K562 (cell line): ENCODE measurements around the gene TMCC1. TPM values are rescaled to one million over a fixed set of nuclear protein-coding genes. Genes with fewer than 3 reads are reported as not detected.

ENCODE experiments used
- ATAC-seq: fragments of 200-7000 bp; cut with Tn5 transposase; 3 replicates; pipeline ENCODE4 v1.9.1; 2020; ENCODE audit warnings: moderate library complexity
- BruUV-seq: library from RNA; stranded (reverse); fragments of 400-500 nt; replicated peaks from 2 replicates; lab custom pipeline; 2021; lab: Mats Ljungman, UMichigan
- CTCF ChIA-PET: fragments of 300-600 bp; formaldehyde crosslinking; extraction: SDS; loops from one replicate; lab custom pipeline; 2021; ENCODE audit warnings: low intra/inter-chr PET ratio; lab: Yijun Ruan, JAX
- POLR2A ChIA-PET: fragments of 300-600, 350-650 bp; sonication (Branson Sonifier 250); formaldehyde crosslinking; extraction: SDS; loops from one replicate; lab custom pipeline; 2021; ENCODE audit warnings: antibody characterized with exemption, inconsistent platforms; lab: Yijun Ruan, JAX
- DNase-seq, 4 experiments: peaks; one replicate each; pipeline versions ENCODE4 v3.0.0 to v3.0.0-alpha.2; 2011 to 2018; ENCODE audit warnings: low spot score in 3 of 4, mixed read lengths in 3 of 4; ENCODE audit errors: extremely low read depth in 1 of 4
- FAIRE-seq: peaks from 2 replicates; lab custom pipeline; 2011; peaks lifted over from hg19 to GRCh38; lab: Jason Lieb, UNC
- H2AFZ ChIP-seq: 2 replicates; pipeline ENCODE4 v1.6.0; 2011; ENCODE audit warnings: low read depth, low read length, control low read depth, inconsistent platforms
- H3K27ac ChIP-seq: fragments of 200-600 bp; 3 replicates; pipeline ENCODE4 v1.8.0; 2011; ENCODE audit warnings: low read depth, mild to moderate bottlenecking, control low read depth, inconsistent platforms, low read length, moderate library complexity, mixed read lengths; ENCODE audit errors: extremely low read depth
- H3K27me3 ChIP-seq, 2 experiments: fragments of 300-600 bp in 1 of 2; 2 replicates in 1 of 2; 3 replicates in 1 of 2; pipeline versions ENCODE4 v1.6.0 to v1.8.0; 2011; ENCODE audit warnings: inconsistent platforms in 2 of 2, low read length in 2 of 2, mild to moderate bottlenecking in 1 of 2, mixed read lengths in 1 of 2, moderate library complexity in 1 of 2; ENCODE audit not compliant: control insufficient read depth in 2 of 2, insufficient read depth in 2 of 2
- H3K36me3 ChIP-seq: fragments of 300-600 bp; 3 replicates; pipeline ENCODE4 v1.8.0; 2011; ENCODE audit warnings: mild to moderate bottlenecking, low read length, inconsistent platforms; ENCODE audit not compliant: control insufficient read depth, insufficient read depth
- H3K4me1 ChIP-seq, 2 experiments: fragments of 200-600 bp in 1 of 2; replicated peaks in 1 of 2; 2 replicates in 1 of 2; 3 replicates in 1 of 2; pipeline versions ENCODE4 v1.5.1 to v1.8.0; 2011; ENCODE audit warnings: inconsistent platforms in 2 of 2, low read length in 2 of 2, mild to moderate bottlenecking in 1 of 2, mixed read lengths in 1 of 2, moderate library complexity in 1 of 2; ENCODE audit not compliant: control insufficient read depth in 2 of 2, insufficient read depth in 2 of 2
- H3K4me2 ChIP-seq: 2 replicates; pipeline ENCODE4 v1.6.1; 2011; ENCODE audit warnings: low read length, control low read depth, inconsistent platforms, mixed read lengths; ENCODE audit not compliant: insufficient read depth
- H3K4me3 ChIP-seq: fragments of 200-600 bp; sonication (generic), shearing (Covaris generic); 2 replicates; pipeline ENCODE4 v1.5.1; 2016; ENCODE audit warnings: control low read depth, inconsistent platforms
- H3K79me2 ChIP-seq: fragments of 200-600 bp; 3 replicates; pipeline ENCODE4 v1.8.0; 2011; ENCODE audit warnings: low read length, inconsistent platforms; ENCODE audit not compliant: control insufficient read depth, insufficient read depth
- H3K9ac ChIP-seq, 2 experiments: 2 replicates each; pipeline versions ENCODE4 v1.6.0 to v1.6.1; 2011; ENCODE audit warnings: low read depth in 2 of 2, low read length in 2 of 2, control low read depth in 1 of 2, inconsistent platforms in 1 of 2, mild to moderate bottlenecking in 1 of 2, mixed read lengths in 1 of 2; ENCODE audit not compliant: insufficient read depth in 1 of 2
- H3K9me1 ChIP-seq: one replicate; pipeline ENCODE4 v1.6.0; 2011; ENCODE audit warnings: inconsistent platforms, mild to moderate bottlenecking, low read length, moderate library complexity; ENCODE audit not compliant: control insufficient read depth, insufficient read depth
- H3K9me3 ChIP-seq: replicated peaks from 2 replicates; pipeline ENCODE4 v1.5.1; 2011; ENCODE audit warnings: low read depth, low read length, inconsistent platforms; ENCODE audit not compliant: control insufficient read depth, insufficient read depth
- H4K20me1 ChIP-seq: replicated peaks from 2 replicates; pipeline ENCODE4 v1.6.1; 2011; ENCODE audit warnings: low read length, inconsistent platforms, mixed read lengths; ENCODE audit not compliant: control insufficient read depth, insufficient read depth
- CLOCK ChIP-seq: fragments of 250-450 bp; sonication (Bioruptor Pico); IDR thresholded peaks from 2 replicates; pipeline ENCODE4 v1.4.0; 2020; ENCODE audit warnings: mild to moderate bottlenecking, moderate library complexity, borderline replicate concordance
- EGR1 ChIP-seq: fragments of 450-650 bp; conservative IDR thresholded peaks from 2 replicates; pipeline ENCODE4 v1.6.1; 2017; ENCODE audit warnings: mild to moderate bottlenecking
- ERF ChIP-seq: fragments of 450-650 bp; formaldehyde crosslinking; IDR thresholded peaks from 2 replicates; pipeline ENCODE4 v1.4.0; 2020; ENCODE audit warnings: mild to moderate bottlenecking, mixed read lengths
- FOXK1 ChIP-seq: sonication (generic); formaldehyde crosslinking; IDR thresholded peaks from 2 replicates; pipeline ENCODE4 v1.8.0; 2022; ENCODE audit warnings: missing genetic modification reagents, mild to moderate bottlenecking, borderline replicate concordance
- GMEB1 ChIP-seq: fragments of 250-450 bp; sonication (Bioruptor Pico); IDR thresholded peaks from 2 replicates; pipeline ENCODE4 v1.4.0; 2020; ENCODE audit warnings: mild to moderate bottlenecking
- HDAC2 ChIP-seq: fragments of 450-650 bp; IDR thresholded peaks from 2 replicates; pipeline ENCODE4 v1.6.1; 2016; ENCODE audit warnings: mild to moderate bottlenecking
- ILF3 ChIP-seq: fragments of 450-650 bp; IDR thresholded peaks from 2 replicates; pipeline ENCODE4 v1.6.1; 2018; ENCODE audit warnings: antibody characterized with exemption, mild to moderate bottlenecking, moderate library complexity, borderline replicate concordance
- ILK ChIP-seq: fragments of 450-650 bp; IDR thresholded peaks from 2 replicates; pipeline ENCODE4 v1.6.1; 2016; ENCODE audit warnings: missing genetic modification characterization, low read depth, mild to moderate bottlenecking, missing compliant biosample characterization, moderate library complexity, borderline replicate concordance
- MAX ChIP-seq: sonication (generic); formaldehyde crosslinking; IDR thresholded peaks from 2 replicates; pipeline ENCODE4 v1.9.0; 2022; ENCODE audit warnings: mild to moderate bottlenecking, missing genetic modification reagents
- NFIC ChIP-seq: fragments of 450-650 bp; IDR thresholded peaks from 2 replicates; pipeline ENCODE4 v1.6.1; 2017; ENCODE audit warnings: mild to moderate bottlenecking, inconsistent platforms
- RUNX1 ChIP-seq: sonication (generic); IDR thresholded peaks from 2 replicates; pipeline ENCODE4 v1.6.1; 2016; ENCODE audit warnings: antibody characterized with exemption, low read depth
- SMARCA5 ChIP-seq: fragments of 450-650 bp; IDR thresholded peaks from 2 replicates; pipeline ENCODE4 v1.6.1; 2016
- WGBS: fragments of 100-300 bp; shearing (Covaris generic); methylation state at CpG from one replicate; pipeline ENCODE4 v1.1.6; 2016; ENCODE audit warnings: low coverage, mixed read lengths; ENCODE audit not compliant: insufficient coverage; ENCODE audit errors: missing lambda C conversion rate; 5-methylcytosine and 5-hydroxymethylcytosine counted together
- in situ Hi-C: fragments of 300-500 bp; cut with MboI; formaldehyde crosslinking; loops from 4 replicates; pipeline ENCODE4 v1.15.0; 2018; ENCODE audit warnings: inconsistent platforms, mixed read lengths
- intact Hi-C: fragments of 100-400 bp; cut with micrococcal nuclease; formaldehyde crosslinking; loops from 2 replicates; pipeline ENCODE4 v1.14.2; 2022
- polyA plus RNA-seq, 8 experiments: library from polyadenylated mRNA; depleted of rRNA in 4 of 8; stranded (reverse) in 5 of 8; unstranded in 3 of 8; fragments of >200 nt; fragmentation: Nextera tagmentation in 2 of 8; fragmentation: Illumina TruSeq in 1 of 8; extraction: Ambion mirVana in 2 of 8; extraction: Trizol in 1 of 8; gene quantifications; 2 replicates each; pipeline versions ENCODE4 v1.2.1 to v1.2.3, GENCODE V29; 2011 to 2014; ENCODE audit warnings: inconsistent platforms in 1 of 8, missing spikeins in 1 of 8
- total RNA-seq, 7 experiments: library from RNA; depleted of rRNA in 6 of 7; stranded (reverse); fragments of >200 nt in 6 of 7; fragmentation: Illumina TruSeq in 2 of 7; extraction: Trizol in 2 of 7; gene quantifications; 2 replicates each; pipeline versions ENCODE4 v1.2.1 to v1.2.3, GENCODE V29; 2011 to 2021; ENCODE audit warnings: low replicate concordance in 1 of 7

TMCC1 gene
- total and polyA plus RNA-seq, 9 of the 15 experiments (the other 6 are each of a cell fraction or from before 2014, with no cell fraction given): 0.89 to 8.7 (median 4.0) TPM

GRCh38 chr3:129632977-129633376, 260.5 kb downstream of the TMCC1 start:
- Histone ChIP-seq H3K4me2 (no peak overlapping the region), H3K9me1 (no peaks in the 10 kb centered on the region), H3K4me1 (peaks cover 0 to 16% of the 10 kb centered on the region in 2 experiments; a peak in 2 of 5 replicates), H3K27ac (no peak overlapping the region), H3K4me3 (no peak overlapping the region), H3K9me3 (no peaks in the 10 kb centered on the region), H4K20me1 (no peaks in the 10 kb centered on the region), H2AFZ (no peak overlapping the region), H3K36me3 (no peaks in the 10 kb centered on the region), H3K79me2 (no peaks in the 10 kb centered on the region), H3K27me3 (no peaks in the 10 kb centered on the region), H3K9ac (no peak overlapping the region; a peak in 1 of 4 replicates)
- no TSS peak for BruUV-seq
- no peak for FAIRE-seq
- in situ Hi-C loops (no loop called here), intact Hi-C loops (no loop called here)
- CTCF ChIA-PET: no interaction called here
- POLR2A ChIA-PET: interaction anchor here (1.0 kb wide), 2 partner anchors 12 to 38 kb away, joined by 3 read pairs; no protein-coding TSS in a partner anchor
- ATAC-seq: no peak
- DNase-seq: no peak
- WGBS: 63% methylated on average over 7 of the region's 10 CpGs
- TF ChIP-seq FOXK1 (CRISPR knock-in tag) (no peak), EGR1 (no peak), MAX (CRISPR knock-in tag) (no peak), GMEB1 (CRISPR knock-in tag) (no peak), ERF (CRISPR knock-in tag) (no peak), HDAC2 (no peak), RUNX1 (no peak), SMARCA5 (no peak), ILF3 (no peak), ILK (tag) (no peak), CLOCK (no peak), NFIC (no peak)
